Measurements from ENCODE around the gene TCEAL3. TPM values are rescaled to one million over a fixed set of nuclear protein-coding genes. Genes with fewer than 3 reads are reported as not detected.

TCEAL3 gene
- polyA plus RNA-seq, 3 donors, result 1.8 to 3.7 (median 2.1) TPM

DNA sequence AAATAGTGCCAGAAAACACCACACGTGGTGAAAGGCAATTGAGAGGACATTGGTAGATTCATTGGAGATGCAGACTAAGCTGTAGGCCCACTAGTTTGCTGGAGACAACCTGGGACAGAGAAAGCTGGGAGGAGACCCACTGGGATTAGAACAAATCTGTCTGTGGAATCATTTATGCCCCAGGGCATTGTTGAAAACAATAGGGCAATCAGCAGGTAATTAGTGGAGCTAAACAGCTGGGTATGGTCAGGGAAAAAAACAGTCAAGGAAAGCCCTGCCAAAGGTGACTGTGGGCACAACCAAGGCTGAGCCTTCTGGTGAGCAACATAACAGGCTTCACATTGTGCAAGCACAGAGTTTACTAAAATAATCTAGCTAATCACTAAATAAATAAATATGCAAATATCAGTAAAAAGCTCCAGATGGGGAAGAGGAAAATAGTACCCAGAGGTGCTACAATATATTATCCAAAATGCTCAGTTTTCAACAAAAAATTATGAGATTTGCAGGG, 9.0 kb downstream of the TCEAL3 start:
- H3K27me3 ChIP-seq (ENCODE audit: control insufficient read depth in 2 of 2, insufficient read depth in 2 of 2, low read length in 2 of 2), result no peaks in the 10 kb centered on the region
- Mint-ChIP-seq H3K4me1 (no peaks in the 10 kb centered on the region), H3K36me3 (peaks cover 0 to 2% of the 10 kb centered on the region in 2 donors), H3K27ac (no peak overlapping the region), H3K4me3 (no peak overlapping the region), H3K27me3 (ENCODE audit: low read depth in 3 of 3) (peaks cover 0 to 5% (median 0%) of the 10 kb centered on the region in 3 donors), H3K9me3 (peaks cover 0 to 3% (median 0%) of the 10 kb centered on the region in 7 donors)
- H3K9me3 ChIP-seq (replicated peaks in 1 of 2; ENCODE audit: control insufficient read depth in 1 of 2, insufficient read depth in 1 of 2, low read length in 2 of 2), result no peaks in the 10 kb centered on the region
- H2AFZ ChIP-seq (ENCODE audit: insufficient read depth, low read depth, low read length, poor library complexity, severe bottlenecking), result no peak overlapping the region
- TF ChIP-seq, protein P1, sequence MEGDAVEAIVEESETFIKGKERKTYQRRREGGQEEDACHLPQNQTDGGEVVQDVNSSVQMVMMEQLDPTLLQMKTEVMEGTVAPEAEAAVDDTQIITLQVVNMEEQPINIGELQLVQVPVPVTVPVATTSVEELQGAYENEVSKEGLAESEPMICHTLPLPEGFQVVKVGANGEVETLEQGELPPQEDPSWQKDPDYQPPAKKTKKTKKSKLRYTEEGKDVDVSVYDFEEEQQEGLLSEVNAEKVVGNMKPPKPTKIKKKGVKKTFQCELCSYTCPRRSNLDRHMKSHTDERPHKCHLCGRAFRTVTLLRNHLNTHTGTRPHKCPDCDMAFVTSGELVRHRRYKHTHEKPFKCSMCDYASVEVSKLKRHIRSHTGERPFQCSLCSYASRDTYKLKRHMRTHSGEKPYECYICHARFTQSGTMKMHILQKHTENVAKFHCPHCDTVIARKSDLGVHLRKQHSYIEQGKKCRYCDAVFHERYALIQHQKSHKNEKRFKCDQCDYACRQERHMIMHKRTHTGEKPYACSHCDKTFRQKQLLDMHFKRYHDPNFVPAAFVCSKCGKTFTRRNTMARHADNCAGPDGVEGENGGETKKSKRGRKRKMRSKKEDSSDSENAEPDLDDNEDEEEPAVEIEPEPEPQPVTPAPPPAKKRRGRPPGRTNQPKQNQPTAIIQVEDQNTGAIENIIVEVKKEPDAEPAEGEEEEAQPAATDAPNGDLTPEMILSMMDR (IDR thresholded peaks at IDR 0.05), result no peak
- no peaks in the 10 kb centered on the region for H3K79me2 ChIP-seq (ENCODE audit: insufficient read depth, low read length)
- intact Hi-C loops (cut with micrococcal nuclease), result no loop called here
- H4K20me1 ChIP-seq (ENCODE audit: insufficient read depth, low read length), result no peaks in the 10 kb centered on the region
- no peak overlapping the region for H3K9ac ChIP-seq (ENCODE audit: insufficient read depth, low read length, poor library complexity, severe bottlenecking)
- H3K4me1 ChIP-seq (ENCODE audit: control insufficient read depth in 1 of 2, insufficient read depth in 2 of 2, low read length in 2 of 2), result no peaks in the 10 kb centered on the region
- no peak overlapping the region for H3K27ac ChIP-seq (ENCODE audit: low read depth in 1 of 2, low read length in 2 of 2)
- no peaks in the 10 kb centered on the region for H3K36me3 ChIP-seq (replicated peaks in 1 of 2; ENCODE audit: control insufficient read depth in 1 of 2, insufficient read depth in 2 of 2, low read length in 2 of 2)
- no peak for DNase-seq
- WGBS (ENCODE audit: insufficient coverage), result no CpG with 5 or more reads among the region's 1 CpG
- no peak overlapping the region for H3K4me2 ChIP-seq (replicated peaks; ENCODE audit: extremely low read depth, low read length, poor library complexity, severe bottlenecking)
- H3K4me3 ChIP-seq (replicated peaks in 1 of 3; ENCODE audit: low read depth in 2 of 3, low read length in 3 of 3), result no peak overlapping the region

DNA sequence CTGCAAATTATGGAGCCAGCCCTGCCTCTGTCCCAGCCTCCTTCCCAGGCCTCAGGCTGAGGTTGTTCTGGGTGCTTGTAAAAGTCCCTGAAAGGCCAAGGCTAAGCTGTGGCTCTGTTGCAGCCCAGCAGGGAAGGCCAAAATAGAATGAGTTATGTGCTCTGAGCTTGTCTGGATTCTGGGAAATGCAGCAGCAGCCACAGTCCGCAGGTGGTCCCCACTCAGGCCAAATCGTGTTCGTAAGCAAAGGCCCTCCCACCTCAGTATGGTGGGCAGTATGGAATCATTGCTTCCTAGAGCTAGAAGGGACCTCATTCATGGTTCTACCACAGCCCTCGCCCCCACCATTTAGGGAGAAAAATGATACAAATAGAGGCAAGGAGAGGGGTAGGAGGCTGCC, 16.3 kb downstream of the TCEAL3 start:
- intact Hi-C loops (cut with micrococcal nuclease), result no loop called here
- no peaks in the 10 kb centered on the region for H4K20me1 ChIP-seq (ENCODE audit: insufficient read depth, low read length)
- WGBS (ENCODE audit: insufficient coverage), result 79% methylated on average over 3 of the region's 4 CpGs
- no peak overlapping the region for H3K9ac ChIP-seq (ENCODE audit: insufficient read depth, low read length, poor library complexity, severe bottlenecking)
- H3K27me3 ChIP-seq (ENCODE audit: control insufficient read depth in 2 of 2, insufficient read depth in 2 of 2, low read length in 2 of 2), result no peaks in the 10 kb centered on the region
- Mint-ChIP-seq H3K27ac (no peak overlapping the region), H3K27me3 (ENCODE audit: low read depth in 3 of 3) (peaks cover 0 to 5% (median 0%) of the 10 kb centered on the region in 3 donors), H3K36me3 (no peaks in the 10 kb centered on the region), H3K9me3 (no peaks in the 10 kb centered on the region), H3K4me1 (peaks cover 5% of the 10 kb centered on the region), H3K4me3 (no peak overlapping the region)
- no peaks in the 10 kb centered on the region for H3K9me3 ChIP-seq (replicated peaks in 1 of 2; ENCODE audit: control insufficient read depth in 1 of 2, insufficient read depth in 1 of 2, low read length in 2 of 2)
- DNase-seq, result no peak
- H3K4me3 ChIP-seq (replicated peaks in 1 of 3; ENCODE audit: low read depth in 2 of 3, low read length in 3 of 3), result no peak overlapping the region
- H3K4me2 ChIP-seq (replicated peaks; ENCODE audit: extremely low read depth, low read length, poor library complexity, severe bottlenecking), result no peak overlapping the region
- TF ChIP-seq, protein P1 (IDR thresholded peaks at IDR 0.05), result no peak
- H3K27ac ChIP-seq (ENCODE audit: low read depth in 1 of 2, low read length in 2 of 2), result no peak overlapping the region
- H3K36me3 ChIP-seq (replicated peaks in 1 of 2; ENCODE audit: control insufficient read depth in 1 of 2, insufficient read depth in 2 of 2, low read length in 2 of 2), result no peaks in the 10 kb centered on the region
- H3K79me2 ChIP-seq (ENCODE audit: insufficient read depth, low read length), result no peaks in the 10 kb centered on the region
- H2AFZ ChIP-seq (ENCODE audit: insufficient read depth, low read depth, low read length, poor library complexity, severe bottlenecking), result no peak overlapping the region
- no peaks in the 10 kb centered on the region for H3K4me1 ChIP-seq (ENCODE audit: control insufficient read depth in 1 of 2, insufficient read depth in 2 of 2, low read length in 2 of 2)

Data from CD14-positive monocyte (primary cell).